IPS DF 4.7 (cell line): ENCODE measurements around the gene PRKN.

Source experiments
- DNase-seq: peaks from one replicate; pipeline ENCODE4 v3.0.0-alpha.2; 2013; ENCODE audit warnings: low spot score; ENCODE audit errors: extremely low read depth

The PRKN gene

GRCh38 chr6:161682982-161683381 is 1044.6 kb downstream of the PRKN start:
- DNase-seq, result no peak

GRCh38 chr6:161679980-161680538 is 1047.5 kb downstream of the PRKN start:
- DNase-seq, result no peak

GRCh38 chr6:161677188-161677587 is 1050.4 kb downstream of the PRKN start:
- DNase-seq, result no peak

- DNase-seq, result no peak
Measured at GRCh38 chr6:161676586-161676985, 1051.0 kb downstream of the PRKN start.

- no peak for DNase-seq
Measured at GRCh38 chr6:161674930-161675682, 1052.5 kb downstream of the PRKN start.

GRCh38 chr6:161673026-161673425 is 1054.5 kb downstream of the PRKN start:
- no peak for DNase-seq

- no peak for DNase-seq
Measured at GRCh38 chr6:161671117-161671516, 1056.4 kb downstream of the PRKN start.

GRCh38 chr6:161668665-161669064 is 1058.9 kb downstream of the PRKN start:
- DNase-seq, result no peak

GRCh38 chr6:161667957-161668356 is 1059.6 kb downstream of the PRKN start:
- DNase-seq, result no peak

GRCh38 chr6:161663682-161664081 is 1063.9 kb downstream of the PRKN start:
- DNase-seq, result no peak

GRCh38 chr6:161660666-161661571 is 1066.6 kb downstream of the PRKN start:
- no peak for DNase-seq

GRCh38 chr6:161658211-161658610 is 1069.4 kb downstream of the PRKN start:
- no peak for DNase-seq

- DNase-seq, result no peak
Measured at GRCh38 chr6:161654209-161654608, 1073.4 kb downstream of the PRKN start.

- no peak for DNase-seq
Measured at GRCh38 chr6:161651949-161652348, 1075.6 kb downstream of the PRKN start.

GRCh38 chr6:161649841-161650240 is 1077.7 kb downstream of the PRKN start:
- DNase-seq, result no peak

GRCh38 chr6:161649068-161649467 is 1078.5 kb downstream of the PRKN start:
- no peak for DNase-seq

- DNase-seq, result no peak
Measured at GRCh38 chr6:161647234-161647633, 1080.3 kb downstream of the PRKN start.

GRCh38 chr6:161644521-161644920 is 1083.0 kb downstream of the PRKN start:
- DNase-seq, result no peak

- DNase-seq, result no peak
Measured at GRCh38 chr6:161641175-161641574, 1086.4 kb downstream of the PRKN start.

GRCh38 chr6:161639772-161640171 is 1087.8 kb downstream of the PRKN start:
- no peak for DNase-seq

- DNase-seq, result no peak
Measured at GRCh38 chr6:161637658-161638057, 1089.9 kb downstream of the PRKN start.

GRCh38 chr6:161636882-161637430 is 1090.6 kb downstream of the PRKN start:
- DNase-seq, result no peak
